Neuron (in vitro differentiated cells): Measurements from ENCODE around the gene RHCG.

Experiments
- H2AFZ ChIP-seq: one replicate; pipeline ENCODE4 v1.6.1; 2013; ENCODE audit warnings: low read depth, mild to moderate bottlenecking, inconsistent platforms, low read length, moderate library complexity
- H3K27me3 ChIP-seq: one replicate; pipeline ENCODE4 v1.6.1; 2013; ENCODE audit warnings: low read length; ENCODE audit not compliant: insufficient read depth
- H3K36me3 ChIP-seq: one replicate; pipeline ENCODE4 v1.6.1; 2013; ENCODE audit warnings: low read length; ENCODE audit not compliant: insufficient read depth
- H3K4me1 ChIP-seq: one replicate; pipeline ENCODE4 v1.6.1; 2013; ENCODE audit warnings: low read length; ENCODE audit not compliant: insufficient read depth
- H3K4me3 ChIP-seq: 2 replicates; pipeline ENCODE4 v1.5.1; 2013; ENCODE audit warnings: mild to moderate bottlenecking, low read length, moderate library complexity
- H3K9me3 ChIP-seq: one replicate; pipeline ENCODE4 v1.6.1; 2013; ENCODE audit warnings: low read length

RHCG gene

DNA sequence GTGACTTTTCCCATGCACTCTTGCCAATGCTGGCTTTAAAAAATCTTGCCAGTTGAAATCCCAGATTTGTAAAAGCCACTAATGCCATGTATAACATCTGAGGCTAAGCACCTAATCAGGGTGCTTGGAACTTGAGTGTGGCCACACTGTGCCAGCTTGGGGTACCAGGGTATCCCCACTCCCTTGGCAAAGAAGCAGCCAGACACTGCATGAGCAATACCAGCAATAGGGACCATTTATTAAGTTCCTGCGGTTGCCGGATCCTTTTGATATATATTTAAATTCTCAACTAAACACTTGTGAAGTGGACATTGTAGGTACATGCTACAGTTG is 2.2 kb upstream of the RHCG start:
- Histone ChIP-seq H2AFZ (no peak overlapping the region), H3K4me1 (peaks cover 2% of the 10 kb centered on the region), H3K4me3 (no peak overlapping the region), H3K36me3 (no peaks in the 10 kb centered on the region), H3K27me3 (peaks cover 42% of the 10 kb centered on the region), H3K9me3 (no peaks in the 10 kb centered on the region)

DNA sequence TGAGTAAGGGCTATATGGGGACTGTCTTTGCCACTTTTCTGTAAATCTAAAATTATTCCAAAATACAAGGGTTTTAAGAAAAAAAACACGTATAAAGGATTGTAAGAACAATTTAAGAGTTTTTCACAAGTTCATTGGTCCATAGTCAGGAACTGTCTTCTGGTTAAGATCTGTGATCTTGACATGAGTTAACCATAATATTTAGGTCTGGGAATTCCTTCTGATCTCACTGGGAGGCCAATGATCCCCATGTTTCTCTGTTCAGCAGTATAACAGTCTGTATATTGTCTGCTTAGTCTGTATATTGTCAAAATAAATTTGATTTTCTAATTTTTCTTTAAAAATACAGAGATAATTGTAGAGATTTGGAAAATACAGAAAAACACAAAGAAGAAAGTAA is 848 bp upstream of the RHCG start:
- Histone ChIP-seq H3K4me3 (no peak overlapping the region), H3K4me1 (peaks cover 2% of the 10 kb centered on the region), H3K9me3 (no peaks in the 10 kb centered on the region), H3K36me3 (no peaks in the 10 kb centered on the region), H2AFZ (no peak overlapping the region), H3K27me3 (peaks cover 54% of the 10 kb centered on the region)

- Histone ChIP-seq H2AFZ (no peak overlapping the region), H3K27me3 (peaks cover 63% of the 10 kb centered on the region), H3K9me3 (no peaks in the 10 kb centered on the region), H3K36me3 (no peaks in the 10 kb centered on the region), H3K4me1 (peaks cover 2% of the 10 kb centered on the region), H3K4me3 (no peak overlapping the region)
These were observed 691 bp downstream of the RHCG start for GRCh38 chr15:89495638-89496145.

- no peak overlapping the region for H3K4me3 ChIP-seq
- H3K27me3 ChIP-seq: peaks cover 66% of the 10 kb centered on the region
- H3K9me3 ChIP-seq: no peaks in the 10 kb centered on the region
- no peaks in the 10 kb centered on the region for H3K36me3 ChIP-seq
- H3K4me1 ChIP-seq: peaks cover 2% of the 10 kb centered on the region
- H2AFZ ChIP-seq: no peak overlapping the region
These were observed 1.3 kb downstream of the RHCG start for GRCh38 chr15:89494941-89495637.

GRCh38 chr15:89494031-89494430 is 2.4 kb downstream of the RHCG start:
- no peak overlapping the region for H2AFZ ChIP-seq
- H3K27me3 ChIP-seq: peaks cover 74% of the 10 kb centered on the region
- no peak overlapping the region for H3K4me3 ChIP-seq
- peaks cover 2% of the 10 kb centered on the region for H3K4me1 ChIP-seq
- no peaks in the 10 kb centered on the region for H3K9me3 ChIP-seq
- no peaks in the 10 kb centered on the region for H3K36me3 ChIP-seq

DNA sequence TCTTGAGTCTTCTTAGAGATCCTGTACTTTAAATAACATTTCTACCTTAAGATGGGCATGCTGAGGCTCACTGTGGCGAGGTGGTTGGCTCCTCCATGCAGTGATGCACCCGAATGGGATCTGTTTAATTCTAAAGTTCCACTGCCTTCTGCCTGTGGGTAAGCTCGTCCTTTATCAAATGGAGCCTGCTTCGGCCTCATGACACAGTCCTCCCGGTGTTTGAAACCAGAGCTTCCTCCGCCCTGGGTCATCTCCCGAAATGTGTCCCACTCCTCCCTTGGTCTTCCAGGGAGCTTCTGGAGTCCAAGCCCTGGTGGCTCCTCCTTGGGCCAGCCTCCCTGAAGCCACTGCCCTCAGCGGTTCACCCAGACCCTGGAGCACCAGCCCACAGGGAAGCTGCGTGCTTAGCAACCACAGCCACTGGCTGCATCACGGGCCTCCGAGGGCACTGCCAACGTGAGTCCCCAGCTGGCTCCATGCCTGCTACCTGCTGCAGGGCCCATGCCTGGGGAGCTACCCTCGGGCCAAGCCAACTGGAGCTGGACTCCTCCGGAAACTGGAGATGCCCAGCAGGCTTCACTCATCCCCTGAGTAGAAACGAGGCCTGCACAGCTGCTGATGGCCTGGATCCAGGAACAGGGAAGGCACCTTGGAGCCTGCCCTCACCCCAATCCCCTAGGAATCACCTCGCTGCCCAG is 3.3 kb downstream of the RHCG start:
- Histone ChIP-seq H2AFZ (no peak overlapping the region), H3K4me1 (peaks cover 2% of the 10 kb centered on the region), H3K4me3 (no peak overlapping the region), H3K9me3 (no peaks in the 10 kb centered on the region), H3K36me3 (no peaks in the 10 kb centered on the region), H3K27me3 (peaks cover 66% of the 10 kb centered on the region)

- Histone ChIP-seq H3K36me3 (no peaks in the 10 kb centered on the region), H3K4me1 (peaks cover 2% of the 10 kb centered on the region), H2AFZ (no peak overlapping the region), H3K27me3 (peaks cover 65% of the 10 kb centered on the region), H3K9me3 (no peaks in the 10 kb centered on the region), H3K4me3 (no peak overlapping the region)
These were observed 4.2 kb downstream of the RHCG start for GRCh38 chr15:89492111-89492641.

DNA sequence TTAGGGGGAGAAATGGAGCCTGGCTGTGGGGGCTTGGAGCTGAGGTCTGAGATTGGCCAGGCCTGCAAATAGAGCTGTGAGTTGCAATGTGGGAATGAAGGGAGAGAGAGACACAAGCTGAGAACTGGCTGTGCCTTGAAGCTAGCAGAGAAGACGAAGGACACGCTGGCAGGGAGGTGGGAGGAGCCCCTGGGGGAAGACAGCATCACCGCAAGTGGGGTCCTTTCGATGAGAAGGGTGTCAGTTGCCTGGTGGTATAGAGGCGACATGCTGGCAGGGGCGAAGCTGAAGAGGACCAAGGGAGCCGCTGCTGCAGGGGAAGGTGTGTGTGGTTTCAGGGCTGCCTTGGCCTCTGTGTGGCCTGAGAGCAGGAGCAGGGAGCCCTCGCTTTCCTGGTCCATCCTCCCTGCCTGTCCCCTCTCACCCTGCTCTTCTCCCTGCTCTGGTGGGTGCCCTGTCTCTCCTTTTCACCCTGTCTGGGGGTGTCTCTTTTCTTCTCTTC is 5.5 kb downstream of the RHCG start:
- H3K27me3 ChIP-seq: peaks cover 56% of the 10 kb centered on the region
- H3K4me3 ChIP-seq: no peak overlapping the region
- H2AFZ ChIP-seq: no peak overlapping the region
- H3K9me3 ChIP-seq: no peaks in the 10 kb centered on the region
- H3K4me1 ChIP-seq: no peaks in the 10 kb centered on the region
- no peaks in the 10 kb centered on the region for H3K36me3 ChIP-seq

- Histone ChIP-seq H3K4me1 (no peaks in the 10 kb centered on the region), H3K9me3 (no peaks in the 10 kb centered on the region), H3K4me3 (no peak overlapping the region), H2AFZ (no peak overlapping the region), H3K36me3 (no peaks in the 10 kb centered on the region), H3K27me3 (peaks cover 52% of the 10 kb centered on the region)
These were observed 6.1 kb downstream of the RHCG start for GRCh38 chr15:89490081-89490813.

- Histone ChIP-seq H2AFZ (no peak overlapping the region), H3K27me3 (peaks cover 45% of the 10 kb centered on the region), H3K4me1 (no peaks in the 10 kb centered on the region), H3K4me3 (no peak overlapping the region), H3K36me3 (no peaks in the 10 kb centered on the region), H3K9me3 (no peaks in the 10 kb centered on the region)
These were observed 7.0 kb downstream of the RHCG start for GRCh38 chr15:89489376-89489775.

- H3K4me3 ChIP-seq: no peak overlapping the region
- no peaks in the 10 kb centered on the region for H3K9me3 ChIP-seq
- no peak overlapping the region for H2AFZ ChIP-seq
- H3K4me1 ChIP-seq: no peaks in the 10 kb centered on the region
- no peaks in the 10 kb centered on the region for H3K36me3 ChIP-seq
- H3K27me3 ChIP-seq: peaks cover 39% of the 10 kb centered on the region
These were observed 8.6 kb downstream of the RHCG start for GRCh38 chr15:89487791-89488190.

DNA sequence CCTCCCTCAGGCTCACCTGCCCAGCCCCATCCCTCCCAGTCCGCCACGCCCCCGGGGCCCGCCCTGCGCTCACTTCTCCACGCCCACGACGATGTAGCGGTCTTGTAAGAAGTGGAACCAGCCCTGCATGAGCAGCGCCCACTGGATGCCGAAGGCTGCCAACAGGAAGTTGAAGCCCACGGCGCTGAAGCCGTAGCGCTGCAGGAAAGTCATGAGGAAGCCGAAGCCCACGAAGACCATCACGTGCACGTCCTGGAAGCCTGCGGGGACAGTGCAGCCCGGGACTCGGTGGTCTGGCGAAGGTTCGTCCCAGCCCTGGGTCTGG is 9.7 kb downstream of the RHCG start:
- Histone ChIP-seq H3K9me3 (no peaks in the 10 kb centered on the region), H3K27me3 (peaks cover 30% of the 10 kb centered on the region), H3K4me3 (no peak overlapping the region), H3K36me3 (no peaks in the 10 kb centered on the region), H3K4me1 (no peaks in the 10 kb centered on the region), H2AFZ (no peak overlapping the region)

DNA sequence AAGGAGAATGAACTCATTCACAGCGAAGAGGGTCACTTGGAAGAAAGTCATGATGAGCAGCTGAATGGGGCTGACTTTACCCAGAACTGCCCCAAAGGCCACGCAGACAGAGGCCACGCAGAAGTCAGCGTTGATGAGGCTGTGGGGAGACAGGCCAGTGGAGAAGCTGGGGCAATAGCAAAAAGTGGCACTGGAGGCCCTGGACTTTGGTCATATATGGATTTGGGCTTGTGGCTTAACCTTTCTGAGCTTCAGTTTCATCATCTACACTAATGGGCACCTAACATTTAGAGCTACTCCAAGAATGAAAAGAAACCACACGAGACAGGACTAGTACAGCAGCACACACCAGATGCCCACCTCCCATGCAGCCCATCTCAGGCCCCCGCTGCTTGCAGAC is 13.3 kb downstream of the RHCG start:
- Histone ChIP-seq H3K4me1 (no peaks in the 10 kb centered on the region), H3K4me3 (no peak overlapping the region), H3K9me3 (no peaks in the 10 kb centered on the region), H3K27me3 (peaks cover 17% of the 10 kb centered on the region), H2AFZ (no peak overlapping the region), H3K36me3 (no peaks in the 10 kb centered on the region)
